DND-41 (cell line): Measurements from ENCODE around the gene OR2V2.

Source experiments
- ATAC-seq: fragments of 200-7000 bp; cut with Tn5 transposase; 3 replicates; pipeline ENCODE4 v1.9.1; 2021; ENCODE audit warnings: low read depth; ENCODE audit not compliant: insufficient read depth
- DNase-seq: peaks from one replicate; pipeline ENCODE4 v3.0.0-alpha.2; 2020
- H2AFZ ChIP-seq: 2 replicates; pipeline ENCODE4 v1.6.0; 2012; ENCODE audit warnings: low read depth, low read length
- H3K27ac ChIP-seq: 2 replicates; pipeline ENCODE4 v1.5.1; 2012; ENCODE audit warnings: low read length, inconsistent platforms
- H3K27me3 ChIP-seq: fragments of 200-600 bp; sonication (generic); 2 replicates; pipeline ENCODE4 v1.6.0; 2012; ENCODE audit warnings: low read length, mild to moderate bottlenecking, inconsistent platforms; ENCODE audit not compliant: insufficient read depth, poor library complexity
- H3K36me3 ChIP-seq: 2 replicates; pipeline ENCODE4 v1.5.1; 2012; ENCODE audit warnings: low read length, inconsistent platforms; ENCODE audit not compliant: insufficient read depth
- H3K4me1 ChIP-seq: 2 replicates; pipeline ENCODE4 v1.5.1; 2012; ENCODE audit warnings: mild to moderate bottlenecking, low read length; ENCODE audit not compliant: insufficient read depth
- H3K4me2 ChIP-seq: 2 replicates; pipeline ENCODE4 v1.6.0; 2012; ENCODE audit warnings: mild to moderate bottlenecking, moderate library complexity, low read length, inconsistent platforms; ENCODE audit not compliant: insufficient read depth
- H3K4me3 ChIP-seq, 2 experiments: fragments of 200-600 bp in 1 of 2; shearing (Covaris generic) in 1 of 2; 2 replicates each; pipeline ENCODE4 v1.5.1; 2012 to 2016; ENCODE audit warnings: inconsistent platforms in 2 of 2, low read length in 2 of 2, mild to moderate bottlenecking in 2 of 2, low read depth in 1 of 2, moderate library complexity in 1 of 2
- H3K79me2 ChIP-seq: 2 replicates; pipeline ENCODE4 v1.6.0; 2012; ENCODE audit warnings: low read length, inconsistent platforms; ENCODE audit not compliant: insufficient read depth
- H3K9ac ChIP-seq: 2 replicates; pipeline ENCODE4 v1.6.0; 2012; ENCODE audit warnings: low read depth, mild to moderate bottlenecking, inconsistent platforms, low read length, moderate library complexity
- H3K9me3 ChIP-seq: 2 replicates; pipeline ENCODE4 v1.5.1; 2012; ENCODE audit warnings: low read length, moderate library complexity, mild to moderate bottlenecking, inconsistent platforms; ENCODE audit not compliant: insufficient read depth, severe bottlenecking
- H4K20me1 ChIP-seq: 2 replicates; pipeline ENCODE4 v1.6.0; 2012; ENCODE audit warnings: low read length; ENCODE audit not compliant: insufficient read depth
- CTCF ChIP-seq: IDR thresholded peaks from 2 replicates; pipeline ENCODE4 v1.5.1; 2012; ENCODE audit warnings: borderline replicate concordance, low read length, moderate library complexity, mild to moderate bottlenecking; ENCODE audit not compliant: poor library complexity, severe bottlenecking; ENCODE audit errors: extremely low read depth
- EZH2 ChIP-seq: IDR thresholded peaks from 3 replicates; pipeline ENCODE4 v1.6.1; 2012; ENCODE audit warnings: borderline replicate concordance, low read depth, mild to moderate bottlenecking, moderate library complexity, low read length, inconsistent platforms; ENCODE audit not compliant: severe bottlenecking

Gene OR2V2

DNA sequence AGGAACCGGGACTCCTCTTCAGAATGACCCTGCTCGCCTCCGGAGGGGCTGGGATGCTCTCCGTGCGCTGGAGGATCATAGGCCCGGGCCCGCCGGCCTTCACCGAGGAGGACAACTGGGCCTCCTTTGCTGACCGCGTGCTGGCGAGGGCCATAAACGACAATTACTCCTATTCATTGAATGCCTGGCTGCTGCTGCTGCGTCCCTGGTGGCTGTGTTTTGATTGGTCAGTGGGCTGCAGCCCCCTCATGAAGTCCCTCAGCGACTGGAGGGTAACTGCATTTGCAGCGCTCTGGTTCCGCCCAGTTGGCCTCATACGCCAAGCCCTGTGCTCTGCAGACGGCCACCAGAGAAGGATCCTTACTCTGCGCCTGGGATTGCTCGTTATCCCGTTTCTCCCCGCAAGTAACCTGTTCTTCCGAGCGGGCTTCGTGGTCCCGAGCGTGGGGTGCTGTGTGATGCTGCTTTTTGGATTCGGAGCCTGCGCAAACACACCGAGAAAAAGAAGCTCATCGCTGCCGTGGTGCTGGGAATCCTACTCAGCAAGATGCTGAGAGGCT, 33.0 kb upstream of the OR2V2 start:
- Histone ChIP-seq H4K20me1 (no peaks in the 10 kb centered on the region), H3K4me3 (no peak overlapping the region), H3K27ac (no peak overlapping the region), H3K9ac (no peak overlapping the region), H3K79me2 (no peaks in the 10 kb centered on the region), H3K27me3 (no peaks in the 10 kb centered on the region), H3K4me2 (no peak overlapping the region), H3K4me1 (no peaks in the 10 kb centered on the region), H3K9me3 (no peaks in the 10 kb centered on the region), H2AFZ (no peak overlapping the region), H3K36me3 (no peaks in the 10 kb centered on the region)
- ATAC-seq: no peak
- DNase-seq: no peak
- TF ChIP-seq EZH2 (no peak), CTCF (no peak)

- no peak for ATAC-seq
- Histone ChIP-seq H3K27me3 (no peaks in the 10 kb centered on the region), H3K9me3 (no peaks in the 10 kb centered on the region), H3K79me2 (no peaks in the 10 kb centered on the region), H3K4me2 (no peak overlapping the region), H2AFZ (no peak overlapping the region), H4K20me1 (no peaks in the 10 kb centered on the region), H3K4me3 (no peak overlapping the region), H3K36me3 (no peaks in the 10 kb centered on the region), H3K9ac (no peak overlapping the region), H3K27ac (no peak overlapping the region), H3K4me1 (no peaks in the 10 kb centered on the region)
- TF ChIP-seq CTCF: no peak
- no peak for TF ChIP-seq EZH2
- no peak for DNase-seq
These were observed 32.3 kb upstream of the OR2V2 start for GRCh38 chr5:181114844-181115778.

- Histone ChIP-seq H3K4me2 (no peak overlapping the region), H3K27me3 (peaks cover 4% of the 10 kb centered on the region), H3K36me3 (no peaks in the 10 kb centered on the region), H2AFZ (no peak overlapping the region), H4K20me1 (no peaks in the 10 kb centered on the region), H3K27ac (no peak overlapping the region), H3K9me3 (no peaks in the 10 kb centered on the region), H3K79me2 (no peaks in the 10 kb centered on the region), H3K4me1 (no peaks in the 10 kb centered on the region), H3K9ac (no peak overlapping the region), H3K4me3 (no peak overlapping the region)
- TF ChIP-seq EZH2: no peak
- TF ChIP-seq CTCF: no peak
- no peak for ATAC-seq
- no peak for DNase-seq
These were observed 29.0 kb upstream of the OR2V2 start for GRCh38 chr5:181118369-181118768.
